ENCODE measurements around the gene PRG3.

PRG3 gene

DNA sequence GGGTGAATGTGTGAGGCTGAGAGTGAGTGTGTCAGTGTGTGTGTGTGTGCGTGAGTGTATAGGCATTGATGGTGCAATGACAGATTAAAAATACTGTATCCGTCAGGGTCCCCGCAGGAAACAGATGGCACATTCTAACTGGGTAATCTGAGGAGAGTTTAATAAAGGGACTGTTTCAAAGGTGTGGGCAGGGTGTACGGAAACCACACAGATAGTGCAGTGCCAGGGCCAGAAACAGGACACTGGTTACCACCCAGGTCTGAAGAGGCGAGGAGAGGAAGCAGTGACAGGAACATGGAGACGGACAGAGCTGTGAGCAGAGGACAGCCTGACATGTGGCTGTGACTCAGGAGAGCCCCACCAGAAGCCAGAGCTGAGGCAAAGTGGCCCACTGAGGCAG, 26.3 kb downstream of the PRG3 start:
- TF ChIP-seq, protein P1, sequence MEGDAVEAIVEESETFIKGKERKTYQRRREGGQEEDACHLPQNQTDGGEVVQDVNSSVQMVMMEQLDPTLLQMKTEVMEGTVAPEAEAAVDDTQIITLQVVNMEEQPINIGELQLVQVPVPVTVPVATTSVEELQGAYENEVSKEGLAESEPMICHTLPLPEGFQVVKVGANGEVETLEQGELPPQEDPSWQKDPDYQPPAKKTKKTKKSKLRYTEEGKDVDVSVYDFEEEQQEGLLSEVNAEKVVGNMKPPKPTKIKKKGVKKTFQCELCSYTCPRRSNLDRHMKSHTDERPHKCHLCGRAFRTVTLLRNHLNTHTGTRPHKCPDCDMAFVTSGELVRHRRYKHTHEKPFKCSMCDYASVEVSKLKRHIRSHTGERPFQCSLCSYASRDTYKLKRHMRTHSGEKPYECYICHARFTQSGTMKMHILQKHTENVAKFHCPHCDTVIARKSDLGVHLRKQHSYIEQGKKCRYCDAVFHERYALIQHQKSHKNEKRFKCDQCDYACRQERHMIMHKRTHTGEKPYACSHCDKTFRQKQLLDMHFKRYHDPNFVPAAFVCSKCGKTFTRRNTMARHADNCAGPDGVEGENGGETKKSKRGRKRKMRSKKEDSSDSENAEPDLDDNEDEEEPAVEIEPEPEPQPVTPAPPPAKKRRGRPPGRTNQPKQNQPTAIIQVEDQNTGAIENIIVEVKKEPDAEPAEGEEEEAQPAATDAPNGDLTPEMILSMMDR (IDR thresholded peaks at IDR 0.05; ENCODE audit: low read depth, low read length, missing control alignments), result no peak

DNA sequence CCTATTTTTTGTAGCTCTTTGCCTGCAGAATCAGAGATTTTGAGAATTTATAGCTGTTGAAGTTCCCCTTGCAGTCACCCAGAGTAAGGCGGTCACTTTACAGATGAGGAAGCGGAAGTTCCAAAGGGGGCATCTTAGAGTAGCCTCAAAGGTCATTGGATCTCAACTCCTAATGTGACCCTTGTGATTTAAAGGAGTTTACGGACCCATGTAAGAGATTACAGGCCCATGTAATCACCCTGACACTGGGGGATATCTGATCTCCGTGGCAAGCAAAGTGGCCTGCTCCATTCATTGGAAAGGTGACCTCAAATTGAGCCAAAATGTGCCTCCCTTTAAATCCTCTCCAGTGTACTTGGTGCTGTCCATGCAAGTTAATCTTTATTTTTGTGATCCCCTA, 27.1 kb downstream of the PRG3 start:
- TF ChIP-seq, protein P1 (IDR thresholded peaks at IDR 0.05; ENCODE audit: low read depth, low read length, missing control alignments), result no peak
- DNase-seq (ENCODE audit: low read depth), result no peak
- H3K4me3 ChIP-seq (ENCODE audit: low read depth, low read length), result no peak overlapping the region

More for the DNA sequence above, 26.3 kb downstream of the PRG3 start:
- H3K4me3 ChIP-seq (ENCODE audit: low read depth, low read length), result no peak overlapping the region
- DNase-seq (ENCODE audit: low read depth), result no peak

DNA sequence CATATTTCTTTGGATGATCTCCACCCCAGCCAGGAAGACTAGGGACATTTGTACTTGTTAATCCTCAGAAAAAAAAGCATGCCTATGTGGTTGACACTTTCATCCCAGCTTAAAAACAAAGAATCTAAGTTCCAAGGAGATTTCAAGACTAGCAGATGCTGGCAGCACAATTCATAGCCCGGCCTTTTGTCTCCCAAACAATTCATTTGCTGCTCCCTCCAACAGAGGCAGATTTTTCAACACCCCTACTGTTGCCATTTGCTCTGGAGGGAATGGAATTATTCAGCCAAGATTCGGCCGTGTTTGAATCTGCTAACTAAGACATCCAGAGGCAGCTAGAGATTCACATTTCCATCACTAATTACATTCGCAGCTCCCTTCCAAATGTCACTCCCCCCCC, 27.5 kb downstream of the PRG3 start:
- TF ChIP-seq, protein P1 (IDR thresholded peaks at IDR 0.05; ENCODE audit: low read depth, low read length, missing control alignments), result no peak
- no peak overlapping the region for H3K4me3 ChIP-seq (ENCODE audit: low read depth, low read length)
- no peak for DNase-seq (ENCODE audit: low read depth)

DNA sequence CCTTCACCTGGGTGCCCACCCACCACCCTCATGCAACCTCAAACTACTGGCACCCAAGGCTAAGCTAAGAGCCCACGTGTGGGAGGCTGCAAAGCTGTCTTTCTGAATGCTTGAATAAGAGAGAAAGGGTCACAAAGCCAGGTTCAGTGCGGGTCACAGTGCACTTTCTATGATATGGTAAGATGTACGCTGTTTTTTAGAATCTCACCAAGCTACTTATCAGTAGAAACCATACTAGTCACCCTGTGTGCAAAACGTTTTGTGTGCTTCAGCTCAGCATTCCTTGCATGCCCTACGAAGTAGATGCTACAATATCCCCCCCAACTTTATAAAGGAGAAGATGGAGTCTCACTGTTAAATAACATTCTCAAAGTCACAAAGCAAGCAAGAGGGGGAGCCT, 27.9 kb downstream of the PRG3 start:
- H3K4me3 ChIP-seq (ENCODE audit: low read depth, low read length), result no peak overlapping the region
- no peak for DNase-seq (ENCODE audit: low read depth)
- TF ChIP-seq, protein P1 (IDR thresholded peaks at IDR 0.05; ENCODE audit: low read depth, low read length, missing control alignments), result no peak

DNA sequence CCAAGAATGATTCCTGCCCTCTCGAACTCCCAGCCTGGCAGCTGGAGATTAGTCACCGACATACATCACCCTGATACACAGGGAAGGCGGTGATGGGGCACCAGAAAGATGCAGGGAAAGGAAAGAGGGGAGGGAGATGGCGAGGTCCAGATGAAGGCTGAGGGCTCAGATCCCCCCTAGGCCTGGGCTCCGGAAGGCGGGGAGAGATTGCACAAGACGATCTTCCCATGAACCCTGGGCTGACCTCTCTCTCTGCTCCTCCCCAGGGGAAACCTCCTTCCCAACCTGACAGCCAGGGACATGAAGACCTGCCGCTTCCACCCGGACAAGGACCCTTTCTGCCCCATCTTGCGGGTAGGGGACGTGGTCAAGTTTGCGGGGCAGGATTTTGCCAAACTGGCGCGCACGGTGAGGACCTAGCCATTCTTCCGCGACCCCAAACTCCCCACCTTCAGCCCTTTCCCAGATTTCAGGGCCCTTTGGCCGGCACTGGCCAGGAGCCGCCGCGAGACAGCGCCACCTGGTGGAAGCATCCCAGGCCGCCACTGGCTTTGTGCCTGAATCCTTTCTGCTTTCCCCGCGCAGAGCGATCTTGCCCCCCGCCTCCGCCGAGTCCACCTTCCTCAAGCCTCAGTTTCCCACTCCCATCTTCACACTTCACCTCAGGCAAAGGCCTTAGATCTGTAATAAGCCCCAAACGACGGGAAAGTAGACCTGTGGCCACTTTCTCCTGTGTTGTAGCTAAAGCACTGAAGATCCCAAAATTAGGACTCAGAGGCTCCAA, 31.3 kb downstream of the PRG3 start:
- H3K4me3 ChIP-seq (ENCODE audit: low read depth, low read length), result no peak overlapping the region

DNA sequence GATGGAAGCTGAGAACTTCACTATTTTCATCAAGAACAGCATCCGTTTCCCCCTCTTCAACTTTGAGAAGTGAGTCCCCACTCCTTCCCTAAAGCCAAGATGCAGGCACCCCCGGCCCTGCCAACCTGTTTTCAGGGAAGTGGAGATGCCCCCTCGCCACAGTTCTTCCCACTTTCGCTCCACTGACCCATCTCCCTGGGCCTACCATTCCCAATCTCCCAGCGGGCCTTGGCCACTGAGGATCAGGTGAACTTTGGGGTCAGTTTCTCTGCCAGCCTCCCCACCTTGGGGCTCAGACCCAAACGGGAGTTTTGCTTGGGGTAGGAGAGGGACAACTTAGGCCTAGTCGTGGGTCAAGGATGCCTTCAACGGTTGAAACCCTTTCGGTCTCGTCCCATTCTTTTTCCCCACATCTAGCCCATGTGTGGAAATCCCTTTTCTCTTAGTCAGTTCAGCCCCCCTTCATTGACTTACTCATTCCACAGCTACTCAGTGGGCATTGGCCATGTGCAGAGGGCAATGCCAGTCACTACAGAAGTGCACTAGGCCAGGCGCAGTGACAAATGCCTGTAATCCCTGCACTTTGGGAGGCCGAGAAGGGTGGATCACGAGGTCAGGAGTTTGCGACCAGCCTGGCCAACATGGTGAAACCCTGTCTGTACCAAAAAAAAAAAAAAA, 32.2 kb downstream of the PRG3 start:
- no peak overlapping the region for H3K4me3 ChIP-seq (ENCODE audit: low read depth, low read length)
- TF ChIP-seq, protein P1 (IDR thresholded peaks at IDR 0.05; ENCODE audit: low read depth, low read length, missing control alignments), result no peak
- no peak for DNase-seq (ENCODE audit: low read depth)

More for the DNA sequence above, 31.3 kb downstream of the PRG3 start:
- TF ChIP-seq, protein P1 (IDR thresholded peaks at IDR 0.05; ENCODE audit: low read depth, low read length, missing control alignments), result peak; percentile 95
- no peak for DNase-seq (ENCODE audit: low read depth)

Data from GM12864 (cell line).